Gastroesophageal sphincter (tissue), 4 donors: ENCODE measurements around the gene CCL26. TPM values are rescaled to one million over a fixed set of nuclear protein-coding genes. Genes with fewer than 3 reads are reported as not detected.

Experiments used
- ATAC-seq: fragments of 150-250 bp; one replicate; pipeline ENCODE4 v1.9.1; 2016; ENCODE audit warnings: mild to moderate bottlenecking, moderate library complexity
- H3K27ac ChIP-seq, 4 donors: fragments of 200-600 bp; sonication (generic) in 3 of 4; 1 replicate in 3 of 4; 2 replicates in 1 of 4; pipeline ENCODE4 v1.5.1; 2016 to 2019
- H3K27me3 ChIP-seq: fragments of 200-600 bp; sonication (generic); one replicate; pipeline ENCODE4 v1.5.1; 2019
- H3K36me3 ChIP-seq, 2 donors: fragments of 200-600 bp; sonication (generic); one replicate each; pipeline ENCODE4 v1.5.1; 2019; ENCODE audit warnings: control low read depth in 1 of 2
- H3K4me1 ChIP-seq, 3 donors: fragments of 200-600 bp; sonication (generic); 1 replicate in 2 of 3; 2 replicates in 1 of 3; pipeline ENCODE4 v1.5.1; 2016 to 2019; ENCODE audit warnings: control low read depth in 2 of 3
- H3K4me3 ChIP-seq, 2 donors: fragments of 200-600 bp; sonication (generic); one replicate each; pipeline ENCODE4 v1.5.1; 2019; ENCODE audit warnings: mild to moderate bottlenecking in 1 of 2, moderate library complexity in 1 of 2
- H3K9me3 ChIP-seq, 3 donors: fragments of 200-600 bp; sonication (generic); one replicate each; pipeline ENCODE4 v1.5.1; 2017 to 2019; ENCODE audit warnings: control low read depth in 2 of 3
- EP300 ChIP-seq: sonication (generic); formaldehyde crosslinking; IDR thresholded peaks from one replicate; pipeline ENCODE4 v1.6.1; 2017; ENCODE audit warnings: antibody characterized with exemption, mild to moderate bottlenecking
- POLR2A ChIP-seq, 2 donors: fragments of 450-650 bp; IDR thresholded peaks; one replicate each; pipeline ENCODE4 v1.6.1; 2017; ENCODE audit warnings: antibody characterized with exemption in 2 of 2, mild to moderate bottlenecking in 2 of 2, moderate library complexity in 1 of 2
- POLR2AphosphoS5 ChIP-seq: sonication (generic); formaldehyde crosslinking; IDR thresholded peaks from one replicate; pipeline ENCODE4 v1.6.1; 2017; ENCODE audit warnings: antibody characterized with exemption
- WGBS, 2 donors: methylation state at CpG; one replicate each; pipeline ENCODE4 v1.1.5; 2018; ENCODE audit warnings: low coverage in 1 of 2; 5-methylcytosine and 5-hydroxymethylcytosine counted together
- total RNA-seq, 4 donors: library from RNA; depleted of rRNA; stranded (reverse); fragments of >200 nt; gene quantifications; one replicate each; pipeline ENCODE4 v1.1.0, GENCODE V29; 2016
- TF ChIP-seq, protein P1 (sequence below), 4 experiments: fragments of 200-600 bp in 2 of 4; fragments of 450-650 bp in 2 of 4; sonication (generic) in 1 of 4; IDR thresholded peaks; one replicate each; pipeline ENCODE4 v1.5.1; 2017 to 2019; ENCODE audit warnings: antibody characterized with exemption in 4 of 4, mild to moderate bottlenecking in 2 of 4, moderate library complexity in 2 of 4

The CCL26 gene
- total RNA-seq, 4 donors from 2014 or later = 0.58 to 0.67 TPM; not detected in 2

DNA sequence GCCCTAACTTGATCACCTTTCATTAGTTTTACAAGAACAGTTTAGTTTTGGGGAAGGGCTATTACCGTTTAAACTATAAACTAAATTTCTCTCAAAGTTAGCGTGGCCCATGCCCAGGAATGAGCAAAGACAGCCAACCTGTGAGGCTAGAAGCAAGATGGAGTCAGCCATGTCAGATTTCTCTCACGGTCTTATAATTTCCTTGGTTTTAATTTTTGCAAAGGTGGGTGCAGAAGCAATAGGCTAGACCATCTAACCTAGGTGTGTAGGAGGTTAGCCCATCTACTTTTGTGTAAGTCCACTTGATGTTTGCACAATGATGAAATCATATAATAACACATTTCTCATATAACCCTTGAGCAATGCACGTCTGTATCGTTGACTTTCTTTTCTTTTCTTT, 32.7 kb upstream of the CCL26 start:
- Histone ChIP-seq H3K9me3 (peaks cover 0 to 23% (median 0%) of the 10 kb centered on the region in 3 donors), H3K4me1 (no peaks in the 10 kb centered on the region), H3K36me3 (no peaks in the 10 kb centered on the region), H3K4me3 (no peak overlapping the region), H3K27ac (no peak overlapping the region), H3K27me3 (no peaks in the 10 kb centered on the region)
- TF ChIP-seq, protein P1, sequence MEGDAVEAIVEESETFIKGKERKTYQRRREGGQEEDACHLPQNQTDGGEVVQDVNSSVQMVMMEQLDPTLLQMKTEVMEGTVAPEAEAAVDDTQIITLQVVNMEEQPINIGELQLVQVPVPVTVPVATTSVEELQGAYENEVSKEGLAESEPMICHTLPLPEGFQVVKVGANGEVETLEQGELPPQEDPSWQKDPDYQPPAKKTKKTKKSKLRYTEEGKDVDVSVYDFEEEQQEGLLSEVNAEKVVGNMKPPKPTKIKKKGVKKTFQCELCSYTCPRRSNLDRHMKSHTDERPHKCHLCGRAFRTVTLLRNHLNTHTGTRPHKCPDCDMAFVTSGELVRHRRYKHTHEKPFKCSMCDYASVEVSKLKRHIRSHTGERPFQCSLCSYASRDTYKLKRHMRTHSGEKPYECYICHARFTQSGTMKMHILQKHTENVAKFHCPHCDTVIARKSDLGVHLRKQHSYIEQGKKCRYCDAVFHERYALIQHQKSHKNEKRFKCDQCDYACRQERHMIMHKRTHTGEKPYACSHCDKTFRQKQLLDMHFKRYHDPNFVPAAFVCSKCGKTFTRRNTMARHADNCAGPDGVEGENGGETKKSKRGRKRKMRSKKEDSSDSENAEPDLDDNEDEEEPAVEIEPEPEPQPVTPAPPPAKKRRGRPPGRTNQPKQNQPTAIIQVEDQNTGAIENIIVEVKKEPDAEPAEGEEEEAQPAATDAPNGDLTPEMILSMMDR (IDR thresholded peaks at IDR 0.05) = no peak
- TF ChIP-seq POLR2A (IDR thresholded peaks at IDR 0.05) = no peak
- no peak for TF ChIP-seq EP300
- no peak for TF ChIP-seq POLR2AphosphoS5
- no peak for ATAC-seq
- 84 to 86% methylated on average over 4 to 5 of the region's 5 CpGs for WGBS, 2 donors

DNA sequence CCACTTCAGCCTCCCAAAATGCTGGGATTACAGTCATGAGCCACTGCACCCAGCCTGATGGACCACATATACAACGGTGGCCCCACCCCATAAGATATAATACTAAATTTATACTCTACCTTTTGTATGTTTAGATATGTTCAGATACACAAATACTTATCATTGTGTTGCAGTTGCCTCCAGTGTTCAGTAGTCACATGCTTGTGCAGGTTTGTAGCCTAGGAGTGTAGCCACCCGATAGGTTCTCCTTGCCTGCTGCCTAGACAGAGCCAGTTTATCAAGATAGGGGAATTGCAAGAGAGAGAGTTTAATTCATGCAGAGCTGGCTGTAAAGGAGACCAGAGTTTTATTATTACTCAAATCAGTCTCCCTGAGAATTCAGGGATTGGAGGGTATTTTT, 32.0 kb upstream of the CCL26 start:
- H3K27me3 ChIP-seq = no peaks in the 10 kb centered on the region
- H3K9me3 ChIP-seq = peaks cover 0 to 23% (median 0%) of the 10 kb centered on the region in 3 donors
- no peaks in the 10 kb centered on the region for H3K4me1 ChIP-seq
- no peak for ATAC-seq
- H3K27ac ChIP-seq = no peak overlapping the region
- TF ChIP-seq, protein P1 (IDR thresholded peaks at IDR 0.05) = no peak
- TF ChIP-seq POLR2A (IDR thresholded peaks at IDR 0.05) (no peak), POLR2AphosphoS5 (no peak), EP300 (no peak)
- H3K4me3 ChIP-seq = no peak overlapping the region
- no peaks in the 10 kb centered on the region for H3K36me3 ChIP-seq
- 90 to 100% methylated on average over 1 to 2 of the region's 2 CpGs for WGBS, 2 donors

DNA sequence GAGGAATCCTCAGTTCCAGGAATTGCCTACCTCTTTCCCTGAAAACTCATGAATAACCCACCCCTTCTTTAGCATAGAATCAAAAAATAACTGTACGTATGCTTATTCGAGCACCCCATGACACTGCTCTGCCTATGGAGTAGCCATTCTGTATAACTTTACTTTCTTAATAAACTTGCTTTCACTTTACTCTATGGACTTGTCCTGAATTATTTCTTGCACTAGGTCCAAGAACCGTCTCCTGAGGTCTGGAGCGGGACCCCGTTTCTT, 30.5 kb upstream of the CCL26 start:
- H3K36me3 ChIP-seq = no peaks in the 10 kb centered on the region
- H3K27me3 ChIP-seq = peaks cover 4% of the 10 kb centered on the region
- H3K27ac ChIP-seq = no peak overlapping the region
- no peak for ATAC-seq
- 79 to 80% methylated on average over 5 of the region's 5 CpGs for WGBS, 2 donors
- peaks cover 0 to 18% (median 0%) of the 10 kb centered on the region in 3 donors for H3K9me3 ChIP-seq
- H3K4me3 ChIP-seq = no peak overlapping the region
- H3K4me1 ChIP-seq = no peaks in the 10 kb centered on the region
- TF ChIP-seq, protein P1 (IDR thresholded peaks at IDR 0.05) = no peak
- no peak for TF ChIP-seq EP300
- TF ChIP-seq POLR2AphosphoS5 = no peak
- TF ChIP-seq POLR2A (IDR thresholded peaks at IDR 0.05) = no peak

DNA sequence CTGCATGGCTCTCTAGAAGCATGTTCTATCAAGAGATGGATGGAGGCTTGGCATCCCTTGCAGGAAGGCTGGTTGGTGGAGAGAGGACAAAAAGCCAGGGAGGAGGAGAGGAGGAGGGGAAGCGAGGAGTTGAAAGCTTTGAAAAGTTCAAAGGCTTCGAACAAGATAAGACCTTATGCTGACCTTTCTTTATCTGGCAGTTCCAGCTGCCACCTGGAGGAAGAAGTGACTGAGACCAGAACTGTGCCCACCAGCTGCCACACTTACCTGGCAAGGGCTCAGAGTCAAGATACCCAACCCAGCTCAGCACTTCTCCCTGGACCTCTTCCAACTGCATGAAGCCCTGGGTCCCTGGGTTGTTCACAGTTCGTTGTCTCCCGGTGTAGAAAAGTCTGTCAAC, 26.8 kb upstream of the CCL26 start:
- H3K27ac ChIP-seq = no peak overlapping the region
- H3K9me3 ChIP-seq = no peaks in the 10 kb centered on the region
- WGBS, 2 donors = 66 to 70% methylated on average over 4 of the region's 4 CpGs
- H3K36me3 ChIP-seq = no peaks in the 10 kb centered on the region
- TF ChIP-seq POLR2A (IDR thresholded peaks at IDR 0.05) (no peak), EP300 (no peak), POLR2AphosphoS5 (no peak)
- TF ChIP-seq, protein P1 (IDR thresholded peaks at IDR 0.05) = no peak
- H3K4me3 ChIP-seq = no peak overlapping the region
- peaks cover 4% of the 10 kb centered on the region for H3K27me3 ChIP-seq
- ATAC-seq = no peak
- H3K4me1 ChIP-seq = peaks cover 0 to 8% (median 0%) of the 10 kb centered on the region in 3 donors

DNA sequence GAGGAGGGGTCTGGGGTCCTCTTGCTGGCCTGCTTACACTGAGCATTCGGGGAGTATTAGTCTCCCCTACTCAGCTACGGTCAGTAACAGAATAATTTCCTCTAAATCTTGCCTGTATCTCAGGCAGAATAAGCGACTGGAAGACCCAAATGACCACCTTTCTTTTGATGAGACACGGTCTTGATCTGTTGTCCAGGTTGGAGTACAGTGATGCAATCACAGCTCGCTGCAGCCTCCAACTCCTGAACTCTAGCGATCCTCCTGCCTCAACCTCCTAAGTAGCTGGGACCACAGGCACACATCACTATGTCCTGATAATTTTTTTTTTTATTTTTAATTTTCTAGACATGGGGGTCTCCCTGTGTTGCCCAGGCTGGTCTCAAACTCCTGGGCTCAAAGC, 24.4 kb upstream of the CCL26 start:
- H3K4me1 ChIP-seq = peaks cover 0 to 19% (median 5%) of the 10 kb centered on the region in 3 donors
- TF ChIP-seq POLR2AphosphoS5 = no peak
- TF ChIP-seq EP300 = no peak
- TF ChIP-seq POLR2A (IDR thresholded peaks at IDR 0.05) = no peak
- TF ChIP-seq, protein P1 (IDR thresholded peaks at IDR 0.05) = no peak
- WGBS, 2 donors = 79 to 84% methylated on average over 5 to 6 of the region's 6 CpGs
- no peaks in the 10 kb centered on the region for H3K9me3 ChIP-seq
- H3K27ac ChIP-seq = peak overlapping the region in 3 of 4 donors; percentile 12 to 57 (median 50)
- H3K4me3 ChIP-seq = no peak overlapping the region
- no peaks in the 10 kb centered on the region for H3K36me3 ChIP-seq
- ATAC-seq = no peak
- H3K27me3 ChIP-seq = peaks cover 4% of the 10 kb centered on the region
